ENCODE data around the gene SND1. TPM values are rescaled to one million over a fixed set of nuclear protein-coding genes. Genes with fewer than 3 reads are reported as not detected.

The SND1 gene
- total RNA-seq, 1 experiment from 2014 or later = 218 TPM

DNA sequence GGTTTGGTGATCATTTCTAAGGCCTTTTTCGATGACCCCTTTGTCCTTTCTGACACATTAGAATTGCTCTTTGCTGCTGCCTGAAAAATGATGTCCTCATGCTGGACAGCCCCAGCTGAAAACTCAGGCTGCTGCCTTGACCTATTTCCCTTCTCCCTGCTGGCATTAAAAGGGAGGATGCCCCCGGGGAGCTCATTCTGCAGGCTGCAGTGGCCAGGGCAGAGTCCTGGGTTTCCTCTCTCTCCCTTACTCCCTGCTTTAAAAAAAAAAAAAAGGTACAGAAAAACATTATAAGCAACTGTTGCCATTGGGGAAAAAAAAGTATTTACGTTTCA is 343.9 kb downstream of the SND1 start:
- WGBS (ENCODE audit: extremely low coverage, insufficient read length, low lambda C conversion rate) = no CpG with 5 or more reads among the region's 3 CpGs
- H3K27ac ChIP-seq (ENCODE audit: insufficient read length, low read depth, low read length) = no peak overlapping the region
- no peak overlapping the region for H3K4me2 ChIP-seq (ENCODE audit: insufficient read depth, insufficient read length, low read length)
- H3K27ac Mint-ChIP-seq = peak overlapping the region in 2 of 3 experiments; percentile 9 to 91; a peak in 2 of 7 replicates
- H3K9me3 Mint-ChIP-seq = no peaks in the 10 kb centered on the region
- H2BK20ac ChIP-seq (ENCODE audit: low read depth, low read length, poor library complexity, severe bottlenecking) = no peak overlapping the region
- no peak overlapping the region for H3K4ac ChIP-seq (ENCODE audit: low read depth, low read length)
- H3K4me3 Mint-ChIP-seq = no peak overlapping the region
- no peak for DNase-seq
- H3K9me3 ChIP-seq (ENCODE audit: control insufficient read depth, low read depth, low read length) = no peaks in the 10 kb centered on the region
- H4K5ac ChIP-seq (ENCODE audit: insufficient read length, low read depth, low read length) = no peak overlapping the region
- no peaks in the 10 kb centered on the region for H3K27me3 Mint-ChIP-seq (ENCODE audit: low read depth)
- H3K4me1 ChIP-seq (ENCODE audit: insufficient read depth, low read length) = peaks cover 6% of the 10 kb centered on the region; the same call in 1 of the 2 replicates
- no peak overlapping the region for H4K91ac ChIP-seq (ENCODE audit: insufficient read length, low read depth, low read length)
- H3T11ph ChIP-seq (ENCODE audit: low read length) = no peak overlapping the region
- H3K23me2 ChIP-seq (ENCODE audit: insufficient read length, low read depth, low read length, poor library complexity, severe bottlenecking) = no peaks in the 10 kb centered on the region
- peaks cover 9 to 29% (median 21%) of the 10 kb centered on the region in 3 experiments for H3K36me3 Mint-ChIP-seq (ENCODE audit: insufficient read depth in 1 of 3, low read depth in 3 of 3)
- peaks cover 28 to 36% of the 10 kb centered on the region in 2 experiments for H3K4me1 Mint-ChIP-seq
- H4K20me1 ChIP-seq (ENCODE audit: control insufficient read depth, insufficient read depth, insufficient read length) = no peaks in the 10 kb centered on the region
- H3K79me2 ChIP-seq (ENCODE audit: insufficient read depth, low read length) = no peaks in the 10 kb centered on the region
- H3K18ac ChIP-seq (ENCODE audit: insufficient read length, low read depth, low read length) = no peak overlapping the region
- no peak overlapping the region for H3K56ac ChIP-seq (ENCODE audit: insufficient read length, low read depth, low read length)
- H3K23ac ChIP-seq (ENCODE audit: insufficient read length, low read depth, low read length) = no peak overlapping the region
- no peak overlapping the region for H3K9ac ChIP-seq (ENCODE audit: extremely low read depth, insufficient read length, low read length)
- H2AFZ ChIP-seq (ENCODE audit: low read length) = no peak overlapping the region
- no peaks in the 10 kb centered on the region for H3K27me3 ChIP-seq (ENCODE audit: insufficient read depth, low read length)
- TF ChIP-seq, protein P1, sequence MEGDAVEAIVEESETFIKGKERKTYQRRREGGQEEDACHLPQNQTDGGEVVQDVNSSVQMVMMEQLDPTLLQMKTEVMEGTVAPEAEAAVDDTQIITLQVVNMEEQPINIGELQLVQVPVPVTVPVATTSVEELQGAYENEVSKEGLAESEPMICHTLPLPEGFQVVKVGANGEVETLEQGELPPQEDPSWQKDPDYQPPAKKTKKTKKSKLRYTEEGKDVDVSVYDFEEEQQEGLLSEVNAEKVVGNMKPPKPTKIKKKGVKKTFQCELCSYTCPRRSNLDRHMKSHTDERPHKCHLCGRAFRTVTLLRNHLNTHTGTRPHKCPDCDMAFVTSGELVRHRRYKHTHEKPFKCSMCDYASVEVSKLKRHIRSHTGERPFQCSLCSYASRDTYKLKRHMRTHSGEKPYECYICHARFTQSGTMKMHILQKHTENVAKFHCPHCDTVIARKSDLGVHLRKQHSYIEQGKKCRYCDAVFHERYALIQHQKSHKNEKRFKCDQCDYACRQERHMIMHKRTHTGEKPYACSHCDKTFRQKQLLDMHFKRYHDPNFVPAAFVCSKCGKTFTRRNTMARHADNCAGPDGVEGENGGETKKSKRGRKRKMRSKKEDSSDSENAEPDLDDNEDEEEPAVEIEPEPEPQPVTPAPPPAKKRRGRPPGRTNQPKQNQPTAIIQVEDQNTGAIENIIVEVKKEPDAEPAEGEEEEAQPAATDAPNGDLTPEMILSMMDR (conservative IDR thresholded peaks at IDR 0.05) = no peak
- H3K79me1 ChIP-seq (ENCODE audit: insufficient read depth, low read depth, low read length, poor library complexity, severe bottlenecking) = no peaks in the 10 kb centered on the region
- no peak overlapping the region for H2BK120ac ChIP-seq (ENCODE audit: low read depth, low read length, poor library complexity, severe bottlenecking)
- no peak overlapping the region for H4K8ac ChIP-seq (replicated peaks; ENCODE audit: insufficient read length, low read depth, low read length)
- no peak overlapping the region for H2BK12ac ChIP-seq (ENCODE audit: insufficient read length, low read depth, low read length)
- no peak overlapping the region for H3K14ac ChIP-seq (ENCODE audit: insufficient read depth, low read length)
- no peak overlapping the region for H2BK5ac ChIP-seq (ENCODE audit: insufficient read length, low read length)
- no peak overlapping the region for H2BK15ac ChIP-seq (ENCODE audit: low read depth, low read length)
- H2AK5ac ChIP-seq (ENCODE audit: insufficient read length, low read length) = no peak overlapping the region

Measured in H9 (cell line).